ENCODE data around the gene CDKAL1. TPM values are rescaled to one million over a fixed set of nuclear protein-coding genes. Genes with fewer than 3 reads are reported as not detected.
A peak's percentile ranks its signal among the peaks of the same experiment; 100 is the strongest.

CDKAL1 gene
- total and polyA plus RNA-seq, 8 donors = 13.6 to 20.7 (median 17.5) TPM

DNA sequence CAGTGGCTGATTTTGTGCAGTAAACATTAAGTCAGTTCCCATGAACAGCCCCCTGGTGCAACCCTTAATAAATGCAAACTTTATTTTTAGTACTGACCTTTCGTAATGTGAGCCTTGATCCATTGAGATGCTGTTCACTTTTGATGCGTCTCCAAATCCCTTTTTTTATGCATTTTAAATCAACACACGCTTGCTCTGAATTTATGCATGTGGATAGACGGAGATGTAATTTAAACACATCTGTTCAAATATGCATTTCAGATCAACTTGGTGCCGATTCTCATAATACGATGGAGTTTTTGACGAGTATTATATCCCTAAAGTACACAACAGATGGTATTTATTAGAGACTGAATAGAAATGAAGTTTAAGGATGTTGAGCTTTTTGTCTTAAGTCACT lies 505.7 kb downstream of the CDKAL1 start:
- intact Hi-C loops (cut with DNase I) = no loop called here
- Histone ChIP-seq H3K9me3 (no peaks in the 10 kb centered on the region), H3K4me3 (no peak overlapping the region), H3K27me3 (no peaks in the 10 kb centered on the region), H3K36me3 (no peaks in the 10 kb centered on the region), H3K4me1 (no peaks in the 10 kb centered on the region), H3K27ac (no peak overlapping the region)
- TF ChIP-seq, protein P1, sequence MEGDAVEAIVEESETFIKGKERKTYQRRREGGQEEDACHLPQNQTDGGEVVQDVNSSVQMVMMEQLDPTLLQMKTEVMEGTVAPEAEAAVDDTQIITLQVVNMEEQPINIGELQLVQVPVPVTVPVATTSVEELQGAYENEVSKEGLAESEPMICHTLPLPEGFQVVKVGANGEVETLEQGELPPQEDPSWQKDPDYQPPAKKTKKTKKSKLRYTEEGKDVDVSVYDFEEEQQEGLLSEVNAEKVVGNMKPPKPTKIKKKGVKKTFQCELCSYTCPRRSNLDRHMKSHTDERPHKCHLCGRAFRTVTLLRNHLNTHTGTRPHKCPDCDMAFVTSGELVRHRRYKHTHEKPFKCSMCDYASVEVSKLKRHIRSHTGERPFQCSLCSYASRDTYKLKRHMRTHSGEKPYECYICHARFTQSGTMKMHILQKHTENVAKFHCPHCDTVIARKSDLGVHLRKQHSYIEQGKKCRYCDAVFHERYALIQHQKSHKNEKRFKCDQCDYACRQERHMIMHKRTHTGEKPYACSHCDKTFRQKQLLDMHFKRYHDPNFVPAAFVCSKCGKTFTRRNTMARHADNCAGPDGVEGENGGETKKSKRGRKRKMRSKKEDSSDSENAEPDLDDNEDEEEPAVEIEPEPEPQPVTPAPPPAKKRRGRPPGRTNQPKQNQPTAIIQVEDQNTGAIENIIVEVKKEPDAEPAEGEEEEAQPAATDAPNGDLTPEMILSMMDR (IDR thresholded peaks at IDR 0.05) = no peak
- DNase-seq = no peak
- ATAC-seq = no peak

GRCh38 chr6:21045135-21045700 lies 511.0 kb downstream of the CDKAL1 start:
- Histone ChIP-seq H3K27ac (no peak overlapping the region), H3K36me3 (no peaks in the 10 kb centered on the region), H3K4me1 (no peaks in the 10 kb centered on the region), H3K27me3 (no peaks in the 10 kb centered on the region), H3K9me3 (no peaks in the 10 kb centered on the region), H3K4me3 (no peak overlapping the region)
- intact Hi-C loops (cut with DNase I) = no loop called here
- ATAC-seq (peak; percentile 33), DNase-seq (no peak)
- TF ChIP-seq, protein P1 (IDR thresholded peaks at IDR 0.05) = no peak

- Histone ChIP-seq H3K9me3 (no peaks in the 10 kb centered on the region), H3K27ac (no peak overlapping the region), H3K4me1 (no peaks in the 10 kb centered on the region), H3K4me3 (no peak overlapping the region), H3K36me3 (no peaks in the 10 kb centered on the region), H3K27me3 (no peaks in the 10 kb centered on the region)
- TF ChIP-seq, protein P1 (IDR thresholded peaks at IDR 0.05) = no peak
- DNase-seq = peak in 3 of 4 donors; percentile 34 to 53 (median 36)
- intact Hi-C loops (cut with DNase I) = no loop called here
- ATAC-seq = peak; percentile 41
Measured at GRCh38 chr6:21046276-21046675, 512.0 kb downstream of the CDKAL1 start.

DNA sequence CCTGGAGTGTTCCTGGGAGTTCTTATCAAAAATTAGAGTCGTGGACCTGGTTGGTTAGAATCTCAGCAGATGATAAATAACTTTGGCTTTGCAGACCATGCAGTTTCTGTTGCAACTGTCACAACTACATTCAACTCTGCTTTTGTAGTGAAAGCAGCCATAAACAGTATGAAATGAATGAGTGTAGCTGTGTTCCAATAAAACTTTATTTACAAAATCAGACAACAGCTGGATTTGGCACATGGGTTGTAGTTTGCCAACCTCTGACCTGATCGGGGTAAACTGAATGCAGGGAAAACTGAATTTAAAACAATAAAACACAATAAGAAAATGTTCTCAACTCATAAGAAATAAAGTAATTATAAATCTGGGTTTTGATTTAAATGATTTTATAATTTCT lies 513.8 kb downstream of the CDKAL1 start:
- intact Hi-C loops (cut with DNase I) = no loop called here
- DNase-seq (no peak), ATAC-seq (no peak)
- Histone ChIP-seq H3K4me3 (no peak overlapping the region), H3K4me1 (no peaks in the 10 kb centered on the region), H3K36me3 (no peaks in the 10 kb centered on the region), H3K9me3 (no peaks in the 10 kb centered on the region), H3K27me3 (no peaks in the 10 kb centered on the region), H3K27ac (no peak overlapping the region)
- TF ChIP-seq, protein P1 (IDR thresholded peaks at IDR 0.05) = no peak

GRCh38 chr6:21049148-21049547 lies 514.9 kb downstream of the CDKAL1 start:
- H3K36me3 ChIP-seq = no peaks in the 10 kb centered on the region
- no peaks in the 10 kb centered on the region for H3K27me3 ChIP-seq
- no peaks in the 10 kb centered on the region for H3K9me3 ChIP-seq
- H3K27ac ChIP-seq = no peak overlapping the region
- no peak overlapping the region for H3K4me3 ChIP-seq
- no peaks in the 10 kb centered on the region for H3K4me1 ChIP-seq
- TF ChIP-seq, protein P1 (IDR thresholded peaks at IDR 0.05) = no peak
- no peak for ATAC-seq
- no peak for DNase-seq
- intact Hi-C loops (cut with DNase I) = no loop called here
